Astrocyte (in vitro differentiated cells and primary cell): ENCODE data around the gene RNU7-1.

Experiments used
- CTCF ChIP-seq: IDR thresholded peaks from 2 replicates; pipeline ENCODE4 v1.5.1; 2011; ENCODE audit warnings: low read depth, mild to moderate bottlenecking, inconsistent platforms, low read length, moderate library complexity; ENCODE audit not compliant: insufficient read depth
- EZH2 ChIP-seq: IDR thresholded peaks from 2 replicates; pipeline ENCODE4 v1.6.1; 2012; ENCODE audit warnings: mild to moderate bottlenecking, low read length, inconsistent platforms; ENCODE audit not compliant: insufficient read depth

- TF ChIP-seq CTCF (no peak), EZH2 (no peak)
Measured at GRCh38 chr12:6916426-6917200, 27.0 kb upstream of the RNU7-1 start.
